Upper lobe of left lung (tissue), 4 donors: ENCODE results near the gene B4GALNT1.

Experiments used
- CTCF ChIP-seq, 6 experiments: fragments of 450-650 bp in 4 of 6; fragments of 200-600 bp in 2 of 6; sonication (generic) in 2 of 6; IDR thresholded peaks; one replicate each; pipeline ENCODE4 v1.5.1; 2016 to 2019; ENCODE audit warnings: antibody characterized with exemption in 6 of 6
- EP300 ChIP-seq, 4 donors: sonication (generic); formaldehyde crosslinking; IDR thresholded peaks; one replicate each; pipeline ENCODE4 v1.5.1; 2017; ENCODE audit warnings: antibody characterized with exemption in 4 of 4, control low read depth in 2 of 4
- POLR2AphosphoS5 ChIP-seq, 2 donors: sonication (generic); formaldehyde crosslinking; IDR thresholded peaks; one replicate each; pipeline ENCODE4 v1.5.1; 2017; ENCODE audit warnings: antibody characterized with exemption in 2 of 2

- TF ChIP-seq EP300 (IDR thresholded peaks at IDR 0.05): no peak
- TF ChIP-seq CTCF (IDR thresholded peaks at IDR 0.05): no peak
- TF ChIP-seq POLR2AphosphoS5 (IDR thresholded peaks at IDR 0.05): no peak
Observed at GRCh38 chr12:57625261-57626032, 7.6 kb downstream of the B4GALNT1 start.
